Measurements from ENCODE around the gene MX2. TPM values are rescaled to one million over a fixed set of nuclear protein-coding genes. Genes with fewer than 3 reads are reported as not detected.

MX2 gene
- total RNA-seq, 1 donor from 2014 or later, result 5.4 TPM

DNA sequence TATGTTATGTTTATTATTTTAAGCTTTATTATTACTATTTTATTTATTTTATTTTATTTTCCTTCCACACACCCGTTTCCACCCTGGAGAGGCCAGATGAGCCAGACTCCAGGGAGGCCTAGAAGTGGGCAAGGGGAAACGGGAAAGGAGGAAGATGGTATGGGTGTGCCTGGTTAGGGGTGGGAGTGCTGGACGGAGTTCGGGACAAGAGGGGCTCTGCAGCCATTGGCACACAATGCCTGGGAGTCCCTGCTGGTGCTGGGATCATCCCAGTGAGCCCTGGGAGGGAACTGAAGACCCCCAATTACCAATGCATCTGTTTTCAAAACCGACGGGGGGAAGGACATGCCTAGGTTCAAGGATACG lies 63.7 kb downstream of the MX2 start:
- Mint-ChIP-seq H3K9me3 (ENCODE audit: unreplicated experiment) (no peaks in the 10 kb centered on the region), H3K36me3 (ENCODE audit: low read depth, unreplicated experiment) (no peaks in the 10 kb centered on the region), H3K27ac (ENCODE audit: unreplicated experiment) (no peak overlapping the region), H3K4me3 (ENCODE audit: unreplicated experiment) (peak overlapping the region; percentile 82), H3K27me3 (ENCODE audit: unreplicated experiment) (peaks cover 12% of the 10 kb centered on the region), H3K4me1 (ENCODE audit: unreplicated experiment) (peaks cover 7% of the 10 kb centered on the region)
- TF ChIP-seq, protein P1, sequence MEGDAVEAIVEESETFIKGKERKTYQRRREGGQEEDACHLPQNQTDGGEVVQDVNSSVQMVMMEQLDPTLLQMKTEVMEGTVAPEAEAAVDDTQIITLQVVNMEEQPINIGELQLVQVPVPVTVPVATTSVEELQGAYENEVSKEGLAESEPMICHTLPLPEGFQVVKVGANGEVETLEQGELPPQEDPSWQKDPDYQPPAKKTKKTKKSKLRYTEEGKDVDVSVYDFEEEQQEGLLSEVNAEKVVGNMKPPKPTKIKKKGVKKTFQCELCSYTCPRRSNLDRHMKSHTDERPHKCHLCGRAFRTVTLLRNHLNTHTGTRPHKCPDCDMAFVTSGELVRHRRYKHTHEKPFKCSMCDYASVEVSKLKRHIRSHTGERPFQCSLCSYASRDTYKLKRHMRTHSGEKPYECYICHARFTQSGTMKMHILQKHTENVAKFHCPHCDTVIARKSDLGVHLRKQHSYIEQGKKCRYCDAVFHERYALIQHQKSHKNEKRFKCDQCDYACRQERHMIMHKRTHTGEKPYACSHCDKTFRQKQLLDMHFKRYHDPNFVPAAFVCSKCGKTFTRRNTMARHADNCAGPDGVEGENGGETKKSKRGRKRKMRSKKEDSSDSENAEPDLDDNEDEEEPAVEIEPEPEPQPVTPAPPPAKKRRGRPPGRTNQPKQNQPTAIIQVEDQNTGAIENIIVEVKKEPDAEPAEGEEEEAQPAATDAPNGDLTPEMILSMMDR (IDR thresholded peaks at IDR 0.05; ENCODE audit: unreplicated experiment), result no peak
- no peak for DNase-seq (ENCODE audit: low spot score)

DNA sequence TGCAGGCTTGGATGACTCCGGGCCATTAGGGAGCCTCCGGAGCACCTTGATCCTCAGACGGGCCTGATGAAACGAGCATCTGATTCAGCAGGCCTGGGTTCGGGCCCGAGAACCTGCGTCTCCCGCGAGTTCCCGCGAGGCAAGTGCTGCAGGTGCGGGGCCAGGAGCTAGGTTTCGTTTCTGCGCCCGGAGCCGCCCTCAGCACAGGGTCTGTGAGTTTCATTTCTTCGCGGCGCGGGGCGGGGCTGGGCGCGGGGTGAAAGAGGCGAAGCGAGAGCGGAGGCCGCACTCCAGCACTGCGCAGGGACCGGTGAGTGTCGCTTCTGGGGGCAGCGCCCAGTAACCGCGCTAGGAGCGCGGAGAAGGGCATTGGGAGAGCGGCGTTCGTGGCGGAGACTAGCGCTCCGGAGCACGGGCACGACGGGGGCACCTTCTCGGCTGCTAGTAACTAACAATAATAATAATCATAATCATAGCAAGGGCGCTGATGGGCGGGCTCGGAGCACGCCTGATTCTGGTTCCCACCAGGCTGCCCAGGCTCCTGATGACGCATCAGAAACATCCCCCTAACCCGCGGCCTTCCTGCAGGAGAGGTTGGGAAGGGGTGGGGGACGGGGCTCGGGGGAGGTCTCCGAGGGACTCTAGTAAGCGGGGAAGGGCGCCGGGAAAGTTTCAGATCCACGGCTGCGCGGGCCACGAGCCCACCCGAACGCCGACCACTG lies 64.3 kb downstream of the MX2 start, which contains the start of gene MX1:
Gene MX1, plus strand, starts transcription at position 286 of the 722 bp plus-strand sequence. CDS start 5,832 bp downstream, outside the sequence.
- H3K9me3 Mint-ChIP-seq (ENCODE audit: unreplicated experiment), result no peaks in the 10 kb centered on the region
- H3K4me3 Mint-ChIP-seq (ENCODE audit: unreplicated experiment), result peak within 1 kb of the TSS; percentile 89
- DNase-seq (ENCODE audit: low spot score), result peak; percentile 24
- H3K27me3 Mint-ChIP-seq (ENCODE audit: unreplicated experiment), result peaks cover 12% of the 10 kb centered on the region
- TF ChIP-seq, protein P1 (IDR thresholded peaks at IDR 0.05; ENCODE audit: unreplicated experiment), result no peak
- peaks cover 2% of the 10 kb centered on the region for H3K4me1 Mint-ChIP-seq (ENCODE audit: unreplicated experiment)
- H3K27ac Mint-ChIP-seq (ENCODE audit: unreplicated experiment), result no peak within 1 kb of the TSS
- H3K36me3 Mint-ChIP-seq (ENCODE audit: low read depth, unreplicated experiment), result no peaks in the 10 kb centered on the region

DNA sequence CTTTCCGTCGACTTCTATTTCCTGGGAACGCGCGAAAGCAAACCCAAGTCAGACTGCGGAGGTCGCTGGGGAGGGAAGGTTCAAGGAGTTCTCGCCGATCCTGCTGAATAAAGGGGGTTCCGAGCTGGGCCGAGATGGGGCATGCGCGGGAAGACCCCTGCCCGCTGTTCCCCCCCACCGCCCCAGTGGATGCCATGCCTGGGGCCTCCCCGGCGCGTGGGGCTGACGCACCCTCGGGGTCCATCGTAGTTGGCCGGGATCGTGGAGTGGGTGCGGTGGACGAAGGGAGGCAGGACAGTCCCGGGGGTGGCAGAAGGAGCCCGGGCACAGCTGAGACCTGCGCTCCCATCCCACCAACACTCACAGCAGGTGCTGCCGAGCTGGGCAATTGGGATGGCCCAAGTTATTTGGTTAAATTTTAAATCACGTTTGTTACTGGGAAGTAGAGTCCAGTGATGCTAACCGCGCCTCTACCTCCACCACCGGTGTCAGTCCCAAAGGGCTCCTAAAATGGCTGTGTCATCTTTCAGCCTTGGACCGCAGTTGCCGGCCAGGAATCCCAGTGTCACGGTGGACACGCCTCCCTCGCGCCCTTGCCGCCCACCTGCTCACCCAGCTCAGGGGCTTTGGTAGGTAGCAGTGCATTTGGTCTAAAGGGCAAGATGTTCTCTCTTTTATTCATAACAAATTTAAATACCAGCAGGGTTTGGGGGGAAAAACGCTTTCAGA lies 65.0 kb downstream of the MX2 start:
- DNase-seq (ENCODE audit: low spot score), result no peak
- H3K27ac Mint-ChIP-seq (ENCODE audit: unreplicated experiment), result no peak overlapping the region
- H3K27me3 Mint-ChIP-seq (ENCODE audit: unreplicated experiment), result peaks cover 12% of the 10 kb centered on the region
- TF ChIP-seq, protein P1 (IDR thresholded peaks at IDR 0.05; ENCODE audit: unreplicated experiment), result no peak
- H3K9me3 Mint-ChIP-seq (ENCODE audit: unreplicated experiment), result no peaks in the 10 kb centered on the region
- peak overlapping the region; percentile 42 for H3K4me3 Mint-ChIP-seq (ENCODE audit: unreplicated experiment)
- no peaks in the 10 kb centered on the region for H3K36me3 Mint-ChIP-seq (ENCODE audit: low read depth, unreplicated experiment)
- no peaks in the 10 kb centered on the region for H3K4me1 Mint-ChIP-seq (ENCODE audit: unreplicated experiment)

DNA sequence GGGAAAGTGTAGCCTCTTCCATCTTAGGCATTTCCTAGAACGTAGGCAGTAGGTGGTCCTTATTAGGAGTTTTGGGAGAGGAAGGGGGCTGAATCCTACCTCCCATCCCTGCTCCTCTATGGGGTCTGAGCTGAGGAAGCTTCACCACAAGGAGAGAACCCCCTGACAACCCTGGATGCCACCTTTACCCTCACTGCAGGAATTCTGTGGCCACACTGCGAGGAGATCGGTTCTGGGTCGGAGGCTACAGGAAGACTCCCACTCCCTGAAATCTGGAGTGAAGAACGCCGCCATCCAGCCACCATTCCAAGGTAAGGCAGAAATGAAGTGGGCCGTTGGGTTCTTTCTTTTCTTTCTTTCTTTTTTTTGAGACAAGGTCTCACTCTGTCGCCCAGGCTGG lies 65.7 kb downstream of the MX2 start:
- DNase-seq (ENCODE audit: low spot score), result no peak
- Mint-ChIP-seq H3K36me3 (ENCODE audit: low read depth, unreplicated experiment) (no peaks in the 10 kb centered on the region), H3K4me3 (ENCODE audit: unreplicated experiment) (no peak overlapping the region), H3K27ac (ENCODE audit: unreplicated experiment) (no peak overlapping the region), H3K27me3 (ENCODE audit: unreplicated experiment) (peaks cover 14% of the 10 kb centered on the region), H3K4me1 (ENCODE audit: unreplicated experiment) (no peaks in the 10 kb centered on the region), H3K9me3 (ENCODE audit: unreplicated experiment) (no peaks in the 10 kb centered on the region)
- TF ChIP-seq, protein P1 (IDR thresholded peaks at IDR 0.05; ENCODE audit: unreplicated experiment), result no peak

DNA sequence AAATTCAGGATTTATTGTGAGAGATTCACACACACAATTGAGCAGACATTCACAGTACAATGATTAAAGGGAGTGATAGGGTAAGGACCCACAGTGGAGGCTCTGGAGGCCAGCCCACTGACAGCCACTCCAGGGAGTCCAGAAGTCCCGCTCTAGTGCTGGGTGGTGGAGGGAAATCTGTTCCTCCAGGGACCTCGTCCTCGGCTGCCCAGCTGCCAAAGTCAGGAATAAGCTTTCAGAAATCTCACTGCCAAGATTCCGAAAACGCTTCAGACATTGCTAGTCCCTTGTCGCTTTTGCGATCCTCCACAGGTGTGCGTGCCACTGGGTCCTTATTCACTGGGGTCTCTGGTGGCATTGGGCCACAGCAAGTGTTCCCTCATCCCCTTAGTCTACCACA lies 66.5 kb downstream of the MX2 start:
- Mint-ChIP-seq H3K27ac (ENCODE audit: unreplicated experiment) (no peak overlapping the region), H3K9me3 (ENCODE audit: unreplicated experiment) (no peaks in the 10 kb centered on the region), H3K4me1 (ENCODE audit: unreplicated experiment) (no peaks in the 10 kb centered on the region), H3K4me3 (ENCODE audit: unreplicated experiment) (no peak overlapping the region), H3K27me3 (ENCODE audit: unreplicated experiment) (peaks cover 13% of the 10 kb centered on the region), H3K36me3 (ENCODE audit: low read depth, unreplicated experiment) (no peaks in the 10 kb centered on the region)
- no peak for DNase-seq (ENCODE audit: low spot score)
- TF ChIP-seq, protein P1 (IDR thresholded peaks at IDR 0.05; ENCODE audit: unreplicated experiment), result no peak

Measured in endothelial cell (in vitro differentiated cells).